GM12878 (cell line): ENCODE measurements around the gene PPP1CA.

ENCODE experiments used
- ETV6 ChIP-seq, 2 experiments: fragments of 450-650 bp in 1 of 2; IDR thresholded peaks in 1 of 2; conservative IDR thresholded peaks in 1 of 2; 2 replicates each; pipeline ENCODE4 v1.6.1; 2014; ENCODE audit warnings: antibody characterized with exemption in 1 of 2, borderline replicate concordance in 1 of 2, low read depth in 1 of 2, mild to moderate bottlenecking in 1 of 2, moderate library complexity in 1 of 2
- EZH2 ChIP-seq: IDR thresholded peaks from 2 replicates; pipeline ENCODE4 v1.6.1; 2012; ENCODE audit warnings: low read depth, mild to moderate bottlenecking, control low read depth, inconsistent platforms, low read length, borderline replicate concordance; ENCODE audit not compliant: control insufficient read depth
- MTA3 ChIP-seq: IDR thresholded peaks from 2 replicates; pipeline ENCODE4 v1.6.1; 2012; ENCODE audit warnings: low read length, inconsistent platforms, borderline replicate concordance
- NKRF ChIP-seq: fragments of 450-650 bp; conservative IDR thresholded peaks from 2 replicates; pipeline ENCODE4 v1.6.1; 2017; ENCODE audit warnings: mild to moderate bottlenecking, moderate library complexity
- PBX3 ChIP-seq: IDR thresholded peaks from 2 replicates; pipeline ENCODE4 v1.6.1; 2011; ENCODE audit warnings: mild to moderate bottlenecking, low read depth, low read length, moderate library complexity; ENCODE audit not compliant: insufficient replicate concordance
- POLR2AphosphoS5 ChIP-seq: IDR thresholded peaks from 2 replicates; pipeline ENCODE4 v1.6.1; 2011; ENCODE audit warnings: mild to moderate bottlenecking, low read length, inconsistent platforms
- TF ChIP-seq, protein P1 (sequence below): fragments of 450-650 bp; formaldehyde crosslinking; IDR thresholded peaks from 2 replicates; pipeline ENCODE4 v1.5.0; 2022; ENCODE audit warnings: mild to moderate bottlenecking, missing genetic modification characterization
- TF ChIP-seq, protein P2 (sequence below): IDR thresholded peaks from 2 replicates; pipeline ENCODE4 v1.6.1; 2012; ENCODE audit warnings: low read depth, low read length, improper control_type of control experiment

GRCh38 chr11:67419325-67420049, 17.8 kb upstream of the PPP1CA start:
- TF ChIP-seq POLR2AphosphoS5 (no peak), EZH2 (no peak), NKRF (no peak), MTA3 (no peak), PBX3 (no peak), ETV6 (conservative IDR thresholded peaks at IDR 0.05 in 1 of 2, IDR thresholded peaks at IDR 0.05 in 1 of 2; ENCODE audit: borderline replicate concordance in 1 of 2, low read depth in 1 of 2) (no peak)
- TF ChIP-seq, protein P1, sequence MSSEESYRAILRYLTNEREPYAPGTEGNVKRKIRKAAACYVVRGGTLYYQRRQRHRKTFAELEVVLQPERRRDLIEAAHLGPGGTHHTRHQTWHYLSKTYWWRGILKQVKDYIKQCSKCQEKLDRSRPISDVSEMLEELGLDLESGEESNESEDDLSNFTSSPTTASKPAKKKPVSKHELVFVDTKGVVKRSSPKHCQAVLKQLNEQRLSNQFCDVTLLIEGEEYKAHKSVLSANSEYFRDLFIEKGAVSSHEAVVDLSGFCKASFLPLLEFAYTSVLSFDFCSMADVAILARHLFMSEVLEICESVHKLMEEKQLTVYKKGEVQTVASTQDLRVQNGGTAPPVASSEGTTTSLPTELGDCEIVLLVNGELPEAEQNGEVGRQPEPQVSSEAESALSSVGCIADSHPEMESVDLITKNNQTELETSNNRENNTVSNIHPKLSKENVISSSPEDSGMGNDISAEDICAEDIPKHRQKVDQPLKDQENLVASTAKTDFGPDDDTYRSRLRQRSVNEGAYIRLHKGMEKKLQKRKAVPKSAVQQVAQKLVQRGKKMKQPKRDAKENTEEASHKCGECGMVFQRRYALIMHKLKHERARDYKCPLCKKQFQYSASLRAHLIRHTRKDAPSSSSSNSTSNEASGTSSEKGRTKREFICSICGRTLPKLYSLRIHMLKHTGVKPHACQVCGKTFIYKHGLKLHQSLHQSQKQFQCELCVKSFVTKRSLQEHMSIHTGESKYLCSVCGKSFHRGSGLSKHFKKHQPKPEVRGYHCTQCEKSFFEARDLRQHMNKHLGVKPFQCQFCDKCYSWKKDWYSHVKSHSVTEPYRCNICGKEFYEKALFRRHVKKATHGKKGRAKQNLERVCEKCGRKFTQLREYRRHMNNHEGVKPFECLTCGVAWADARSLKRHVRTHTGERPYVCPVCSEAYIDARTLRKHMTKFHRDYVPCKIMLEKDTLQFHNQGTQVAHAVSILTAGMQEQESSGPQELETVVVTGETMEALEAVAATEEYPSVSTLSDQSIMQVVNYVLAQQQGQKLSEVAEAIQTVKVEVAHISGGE (CRISPR knock-in tag), result no peak
- TF ChIP-seq, protein P2, sequence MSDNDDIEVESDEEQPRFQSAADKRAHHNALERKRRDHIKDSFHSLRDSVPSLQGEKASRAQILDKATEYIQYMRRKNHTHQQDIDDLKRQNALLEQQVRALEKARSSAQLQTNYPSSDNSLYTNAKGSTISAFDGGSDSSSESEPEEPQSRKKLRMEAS, result no peak
